CD14-positive monocyte (primary cell): ENCODE data around the gene DGUOK. TPM values are rescaled to one million over a fixed set of nuclear protein-coding genes. Genes with fewer than 3 reads are reported as not detected.

ENCODE experiments used
- DNase-seq, 3 donors: peaks; one replicate each; pipeline ENCODE4 v3.0.0-alpha.2; 2011 to 2022
- H2AFZ ChIP-seq: 2 replicates; pipeline ENCODE4 v1.6.0; 2012; ENCODE audit warnings: mild to moderate bottlenecking, low read depth, low read length, inconsistent platforms; ENCODE audit not compliant: insufficient read depth, poor library complexity, severe bottlenecking
- H3K27ac ChIP-seq, 2 donors: 1 replicate in 1 of 2; 2 replicates in 1 of 2; pipeline ENCODE4 v1.5.1; 2012 to 2013; ENCODE audit warnings: low read length in 2 of 2, control low read depth in 1 of 2, inconsistent platforms in 1 of 2, low read depth in 1 of 2, mild to moderate bottlenecking in 1 of 2
- H3K27me3 ChIP-seq, 2 donors: one replicate each; pipeline versions ENCODE4 v1.6.0 to v1.6.1; 2011 to 2013; ENCODE audit warnings: low read length in 2 of 2; ENCODE audit not compliant: control insufficient read depth in 2 of 2, insufficient read depth in 2 of 2
- H3K36me3 ChIP-seq, 2 donors: replicated peaks in 1 of 2; 1 replicate in 1 of 2; 2 replicates in 1 of 2; pipeline versions ENCODE4 v1.5.1 to v1.6.1; 2012 to 2013; ENCODE audit warnings: low read length in 2 of 2, control low read depth in 1 of 2, inconsistent platforms in 1 of 2, mild to moderate bottlenecking in 1 of 2; ENCODE audit not compliant: insufficient read depth in 2 of 2, control insufficient read depth in 1 of 2
- H3K4me1 ChIP-seq, 2 donors: 1 replicate in 1 of 2; 2 replicates in 1 of 2; pipeline versions ENCODE4 v1.5.1 to v1.6.1; 2012 to 2013; ENCODE audit warnings: low read length in 2 of 2, control low read depth in 1 of 2, inconsistent platforms in 1 of 2, mild to moderate bottlenecking in 1 of 2, moderate library complexity in 1 of 2; ENCODE audit not compliant: insufficient read depth in 2 of 2, control insufficient read depth in 1 of 2
- H3K4me2 ChIP-seq: replicated peaks from 2 replicates; pipeline ENCODE3; 2012; ENCODE audit warnings: low read length, moderate library complexity, mild to moderate bottlenecking; ENCODE audit not compliant: poor library complexity, severe bottlenecking; ENCODE audit errors: extremely low read depth
- H3K4me3 ChIP-seq, 3 experiments: fragments of 200-600 bp in 1 of 3; sonication (generic) in 1 of 3; replicated peaks in 1 of 3; 1 replicate in 2 of 3; 2 replicates in 1 of 3; pipeline ENCODE4 v1.5.1; 2011 to 2013; ENCODE audit warnings: low read length in 3 of 3, mild to moderate bottlenecking in 3 of 3, control low read depth in 2 of 3, low read depth in 2 of 3, inconsistent platforms in 1 of 3, moderate library complexity in 1 of 3
- H3K79me2 ChIP-seq: 2 replicates; pipeline ENCODE4 v1.6.0; 2012; ENCODE audit warnings: mild to moderate bottlenecking, control low read depth, inconsistent platforms, low read length, moderate library complexity; ENCODE audit not compliant: insufficient read depth
- H3K9ac ChIP-seq: 2 replicates; pipeline ENCODE4 v1.6.0; 2017; ENCODE audit warnings: low read length, mild to moderate bottlenecking; ENCODE audit not compliant: insufficient read depth, poor library complexity, severe bottlenecking
- H3K9me3 ChIP-seq, 2 donors: replicated peaks in 1 of 2; 1 replicate in 1 of 2; 2 replicates in 1 of 2; pipeline versions ENCODE4 v1.5.1 to v1.6.1; 2012 to 2013; ENCODE audit warnings: low read length in 2 of 2, control low read depth in 1 of 2; ENCODE audit not compliant: control insufficient read depth in 1 of 2, insufficient read depth in 1 of 2
- H4K20me1 ChIP-seq: 2 replicates; pipeline ENCODE4 v1.6.0; 2012; ENCODE audit warnings: mild to moderate bottlenecking, low read length, control low read depth, moderate library complexity; ENCODE audit not compliant: insufficient read depth
- H3K27ac Mint-ChIP-seq, 7 donors: one replicate each; pipeline ENCODE4 v1.8.0; 2020; ENCODE audit warnings: mild to moderate bottlenecking in 7 of 7, mixed read lengths in 7 of 7, moderate library complexity in 6 of 7, inconsistent platforms in 2 of 7
- H3K27me3 Mint-ChIP-seq, 3 donors: one replicate each; pipeline ENCODE4 v1.8.0; 2021 to 2022; ENCODE audit warnings: low read depth in 3 of 3, mild to moderate bottlenecking in 3 of 3, mixed read lengths in 3 of 3, moderate library complexity in 3 of 3, inconsistent platforms in 1 of 3
- H3K36me3 Mint-ChIP-seq, 2 donors: one replicate each; pipeline ENCODE4 v1.8.0; 2020; ENCODE audit warnings: mixed read lengths in 2 of 2, inconsistent platforms in 1 of 2, mild to moderate bottlenecking in 1 of 2
- H3K4me1 Mint-ChIP-seq: one replicate; pipeline ENCODE4 v1.8.0; 2020; ENCODE audit warnings: mild to moderate bottlenecking, mixed read lengths
- H3K4me3 Mint-ChIP-seq, 2 donors: one replicate each; pipeline ENCODE4 v1.8.0; 2020; ENCODE audit warnings: mild to moderate bottlenecking in 2 of 2, mixed read lengths in 2 of 2, moderate library complexity in 1 of 2
- H3K9me3 Mint-ChIP-seq, 7 donors: one replicate each; pipeline ENCODE4 v1.8.0; 2020 to 2022; ENCODE audit warnings: mixed read lengths in 7 of 7, mild to moderate bottlenecking in 6 of 7, moderate library complexity in 6 of 7, inconsistent platforms in 2 of 7
- WGBS: methylation state at CpG from one replicate; pipeline ENCODE4 v1.1.5; 2013; ENCODE audit warnings: missing lambda C conversion rate; ENCODE audit not compliant: insufficient coverage; 5-methylcytosine and 5-hydroxymethylcytosine counted together
- intact Hi-C, 2 donors: fragments of 100-400 bp; cut with micrococcal nuclease; formaldehyde crosslinking; loops; one replicate each; pipeline versions ENCODE4 v1.15.0 to v1.15.1; 2023
- polyA plus RNA-seq, 3 donors: library from polyadenylated mRNA; depleted of rRNA in 1 of 3; unstranded in 2 of 3; stranded (reverse) in 1 of 3; fragments of 300-500 nt in 2 of 3; fragments of >200 nt in 1 of 3; fragmentation: Illumina TruSeq in 2 of 3; gene quantifications; 1 replicate in 2 of 3; 2 replicates in 1 of 3; pipeline ENCODE4 v1.2.3, GENCODE V29; 2012 to 2021
- TF ChIP-seq, protein P1 (sequence below): fragments of 200-600 bp; IDR thresholded peaks from one replicate; pipeline ENCODE4 v1.8.0; 2022; ENCODE audit warnings: antibody characterized with exemption, mild to moderate bottlenecking

DGUOK gene
- polyA plus RNA-seq, 3 donors, result 62.9 to 129 (median 123) TPM

DNA sequence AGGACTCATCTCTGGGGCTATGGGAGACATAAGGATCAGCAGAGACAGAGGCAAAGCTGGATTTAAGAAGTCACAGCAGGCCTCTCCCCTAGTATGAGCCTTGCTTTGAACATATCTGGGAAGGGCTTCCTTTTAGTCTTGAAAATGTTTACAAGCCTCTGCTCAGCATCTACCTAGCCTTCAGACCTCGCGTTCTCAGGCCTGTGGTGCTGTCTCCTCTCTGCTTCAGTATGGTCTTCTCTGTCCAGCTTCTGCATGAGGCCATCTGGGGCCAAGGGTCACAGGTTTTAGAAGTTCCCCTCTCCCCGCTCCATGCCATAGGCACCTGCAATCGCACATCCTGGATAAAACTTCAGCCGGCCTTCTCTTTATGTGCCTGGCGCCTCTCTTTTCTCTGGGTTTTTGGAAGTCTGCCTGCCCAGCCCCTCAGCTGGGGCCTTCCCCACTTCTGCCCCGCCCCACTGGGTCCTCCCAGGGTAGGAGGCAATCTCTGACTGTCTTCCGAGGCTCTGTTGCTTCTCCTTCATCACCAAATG is 26.8 kb upstream of the DGUOK start:
- Histone ChIP-seq H3K4me1 (peaks cover 6 to 10% of the 10 kb centered on the region in 2 donors), H3K27me3 (no peaks in the 10 kb centered on the region), H3K4me2 (no peak overlapping the region), H3K79me2 (no peaks in the 10 kb centered on the region), H3K4me3 (no peak overlapping the region), H3K9me3 (no peaks in the 10 kb centered on the region), H3K9ac (no peak overlapping the region), H3K36me3 (no peaks in the 10 kb centered on the region), H2AFZ (no peak overlapping the region), H4K20me1 (no peaks in the 10 kb centered on the region), H3K27ac (no peak overlapping the region)
- H3K36me3 Mint-ChIP-seq, result no peaks in the 10 kb centered on the region
- intact Hi-C loops, result no loop called here
- 96% methylated on average over 6 of the region's 8 CpGs for WGBS
- DNase-seq, result no peak
- H3K4me3 Mint-ChIP-seq, result no peak overlapping the region
- H3K9me3 Mint-ChIP-seq, result no peaks in the 10 kb centered on the region
- TF ChIP-seq, protein P1, sequence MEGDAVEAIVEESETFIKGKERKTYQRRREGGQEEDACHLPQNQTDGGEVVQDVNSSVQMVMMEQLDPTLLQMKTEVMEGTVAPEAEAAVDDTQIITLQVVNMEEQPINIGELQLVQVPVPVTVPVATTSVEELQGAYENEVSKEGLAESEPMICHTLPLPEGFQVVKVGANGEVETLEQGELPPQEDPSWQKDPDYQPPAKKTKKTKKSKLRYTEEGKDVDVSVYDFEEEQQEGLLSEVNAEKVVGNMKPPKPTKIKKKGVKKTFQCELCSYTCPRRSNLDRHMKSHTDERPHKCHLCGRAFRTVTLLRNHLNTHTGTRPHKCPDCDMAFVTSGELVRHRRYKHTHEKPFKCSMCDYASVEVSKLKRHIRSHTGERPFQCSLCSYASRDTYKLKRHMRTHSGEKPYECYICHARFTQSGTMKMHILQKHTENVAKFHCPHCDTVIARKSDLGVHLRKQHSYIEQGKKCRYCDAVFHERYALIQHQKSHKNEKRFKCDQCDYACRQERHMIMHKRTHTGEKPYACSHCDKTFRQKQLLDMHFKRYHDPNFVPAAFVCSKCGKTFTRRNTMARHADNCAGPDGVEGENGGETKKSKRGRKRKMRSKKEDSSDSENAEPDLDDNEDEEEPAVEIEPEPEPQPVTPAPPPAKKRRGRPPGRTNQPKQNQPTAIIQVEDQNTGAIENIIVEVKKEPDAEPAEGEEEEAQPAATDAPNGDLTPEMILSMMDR, result no peak
- peaks cover 1 to 5% (median 3%) of the 10 kb centered on the region in 3 donors for H3K27me3 Mint-ChIP-seq
- H3K27ac Mint-ChIP-seq, result no peak overlapping the region
- H3K4me1 Mint-ChIP-seq, result peaks cover 16% of the 10 kb centered on the region

DNA sequence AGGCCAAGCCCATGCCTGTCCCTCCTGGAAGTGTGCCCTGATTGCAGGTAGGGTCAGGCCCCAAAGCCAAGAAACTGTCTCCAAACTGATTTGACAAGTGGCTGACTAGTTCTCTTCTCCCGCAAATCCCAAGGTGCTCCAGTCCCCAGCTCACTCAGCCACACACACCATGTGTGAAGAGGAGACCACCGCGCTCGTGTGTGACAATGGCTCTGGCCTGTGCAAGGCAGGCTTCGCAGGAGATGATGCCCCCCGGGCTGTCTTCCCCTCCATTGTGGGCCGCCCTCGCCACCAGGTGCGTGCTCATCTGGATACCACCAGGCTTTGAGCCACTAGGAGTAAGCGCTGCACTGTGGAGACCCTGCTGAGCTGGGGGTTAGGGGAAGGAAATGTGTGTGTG is 25.5 kb upstream of the DGUOK start:
- Mint-ChIP-seq H3K36me3 (no peaks in the 10 kb centered on the region), H3K27me3 (peaks cover 1 to 5% (median 1%) of the 10 kb centered on the region in 3 donors), H3K27ac (no peak overlapping the region), H3K9me3 (no peaks in the 10 kb centered on the region), H3K4me3 (no peak overlapping the region), H3K4me1 (peaks cover 16% of the 10 kb centered on the region)
- Histone ChIP-seq H3K4me1 (peaks cover 6 to 10% of the 10 kb centered on the region in 2 donors), H3K27me3 (no peaks in the 10 kb centered on the region), H3K36me3 (no peaks in the 10 kb centered on the region), H3K9ac (no peak overlapping the region), H2AFZ (no peak overlapping the region), H4K20me1 (no peaks in the 10 kb centered on the region), H3K4me2 (no peak overlapping the region), H3K27ac (no peak overlapping the region), H3K4me3 (no peak overlapping the region), H3K9me3 (no peaks in the 10 kb centered on the region), H3K79me2 (no peaks in the 10 kb centered on the region)
- TF ChIP-seq, protein P1, result no peak
- no peak for DNase-seq
- 92% methylated on average over 8 of the region's 10 CpGs for WGBS
- intact Hi-C loops, result no loop called here
